ENCODE measurements around the gene HHIPL2.

Gene HHIPL2

DNA sequence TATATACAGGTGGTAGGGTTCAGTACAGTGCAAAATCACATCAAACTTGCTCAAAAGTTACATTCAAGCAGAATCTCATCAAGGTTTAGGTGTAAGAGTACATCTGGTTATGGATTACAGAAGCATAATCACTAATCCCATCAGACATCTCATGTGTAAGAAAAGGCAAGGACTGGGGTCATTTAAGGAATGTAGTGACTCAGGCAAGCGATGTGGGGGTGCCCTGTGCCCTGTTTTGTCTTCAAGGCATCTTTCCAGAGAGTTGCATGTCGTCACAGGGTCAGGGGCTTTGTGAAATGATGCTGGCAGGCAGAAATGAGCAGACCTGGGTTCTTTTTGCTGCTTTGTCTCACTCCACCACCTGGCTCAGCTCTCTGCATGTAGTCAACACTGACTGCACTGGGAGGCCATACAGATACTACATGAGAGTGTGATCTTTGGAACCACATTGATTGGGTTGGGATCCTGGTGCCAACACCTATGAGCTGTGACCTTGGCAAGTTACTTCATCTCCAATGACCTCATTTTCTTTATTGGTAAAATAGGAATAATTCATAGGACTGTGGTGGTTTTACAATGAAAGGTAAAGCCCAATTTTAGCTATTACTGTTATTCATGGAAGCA, 8.2 kb upstream of the HHIPL2 start:
- TF ChIP-seq GATA3 (IDR thresholded peaks at IDR 0.05; ENCODE audit: low read depth, low read length) (no peak), GATA2 (IDR thresholded peaks at IDR 0.05; ENCODE audit: low read depth, low read length) (no peak)

DNA sequence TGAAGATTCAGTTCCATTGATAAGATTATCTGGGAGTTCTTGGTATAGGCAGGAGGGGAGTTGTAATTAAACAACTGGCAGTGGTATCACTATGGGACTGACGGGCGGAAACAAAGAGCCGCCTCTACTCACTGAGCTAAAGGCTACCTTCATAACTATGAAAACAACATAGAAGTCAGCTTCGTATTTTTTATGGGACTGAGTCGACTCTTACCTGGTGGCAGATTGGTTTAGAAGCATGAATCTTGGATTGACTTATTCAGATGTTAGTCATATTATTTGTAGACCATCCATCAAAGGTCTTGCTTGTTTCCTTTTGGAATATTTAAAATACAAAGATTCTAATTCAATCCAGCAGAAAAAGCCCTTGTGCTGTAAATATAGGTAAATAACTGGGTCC, 6.3 kb upstream of the HHIPL2 start:
- no peak for TF ChIP-seq GATA3 (IDR thresholded peaks at IDR 0.05; ENCODE audit: low read depth, low read length)
- TF ChIP-seq GATA2 (IDR thresholded peaks at IDR 0.05; ENCODE audit: low read depth, low read length) = no peak

DNA sequence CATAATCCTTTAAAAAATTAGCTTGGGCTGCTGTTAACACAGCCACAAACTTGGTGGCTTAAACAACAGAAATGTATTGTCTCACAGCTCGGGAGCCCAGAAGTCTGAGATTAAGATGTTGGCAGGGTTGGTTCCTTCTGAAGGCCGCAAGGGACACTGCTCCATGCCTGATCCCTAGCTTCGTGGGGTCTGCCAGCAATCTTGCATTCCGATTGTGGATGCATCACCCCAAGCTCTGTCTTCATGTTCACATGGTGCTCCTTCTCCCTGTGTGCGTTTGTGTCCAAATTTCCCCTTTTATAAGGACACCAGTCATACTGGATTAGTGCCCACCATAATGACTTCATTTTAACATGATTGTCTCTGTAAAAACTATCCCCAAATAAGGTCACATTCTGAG, 5.0 kb upstream of the HHIPL2 start:
- TF ChIP-seq GATA2 (IDR thresholded peaks at IDR 0.05; ENCODE audit: low read depth, low read length) (no peak), GATA3 (IDR thresholded peaks at IDR 0.05; ENCODE audit: low read depth, low read length) (no peak)

DNA sequence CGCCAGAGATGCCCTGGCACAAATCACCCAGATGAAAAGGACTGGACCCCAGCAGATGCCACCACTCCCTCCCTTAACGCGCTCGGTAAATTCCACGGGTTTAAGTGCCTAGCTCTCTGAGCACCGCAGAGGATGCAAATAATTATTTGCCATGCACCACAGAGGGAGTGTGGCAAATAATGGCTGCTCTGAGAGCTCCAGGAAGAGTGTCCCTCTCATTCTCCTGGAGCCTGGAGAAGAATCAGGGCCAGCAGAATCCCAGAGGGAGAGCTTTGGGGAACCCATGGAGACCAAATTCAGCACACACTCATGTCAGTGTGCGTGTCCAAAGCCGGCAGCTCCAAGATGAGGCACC, 667 bp downstream of the HHIPL2 start:
- TF ChIP-seq GATA2 (IDR thresholded peaks at IDR 0.05; ENCODE audit: low read depth, low read length) (no peak), GATA3 (IDR thresholded peaks at IDR 0.05; ENCODE audit: low read depth, low read length) (no peak)

DNA sequence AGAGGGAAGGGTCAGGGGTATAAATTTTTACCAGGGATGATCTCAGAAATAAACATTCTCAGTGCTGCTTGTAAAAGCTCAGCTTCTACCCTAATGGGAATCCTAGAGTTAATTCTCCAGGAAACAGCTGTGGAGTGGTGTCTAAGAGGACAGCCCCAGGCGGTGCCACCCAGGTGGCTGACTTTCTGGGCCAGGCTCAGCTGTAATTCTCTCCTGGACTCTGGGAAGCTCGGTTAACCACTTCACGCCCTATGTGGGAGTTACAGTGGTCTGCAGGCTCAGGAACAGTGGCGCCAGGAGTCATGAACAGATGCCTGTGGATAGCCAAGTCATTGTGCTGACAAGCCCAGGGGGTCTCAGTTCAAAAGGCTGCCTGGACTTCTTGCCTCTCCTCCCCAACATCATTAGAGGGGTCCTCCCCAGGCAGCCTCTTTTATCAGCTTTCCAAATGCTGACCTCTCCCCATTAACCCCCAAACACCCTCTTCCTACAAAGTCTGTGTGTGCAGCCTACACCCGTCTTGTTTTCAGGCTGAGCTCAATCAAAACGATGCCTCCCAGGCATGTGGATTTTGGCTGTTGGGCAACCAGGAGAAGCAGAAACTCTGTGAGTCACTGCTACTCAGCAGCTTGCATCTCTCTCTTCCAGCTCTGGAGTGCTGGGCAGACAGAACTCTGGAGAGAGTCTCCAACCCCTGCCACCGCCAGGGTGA, 1.2 kb downstream of the HHIPL2 start:
- no peak for TF ChIP-seq GATA2 (IDR thresholded peaks at IDR 0.05; ENCODE audit: low read depth, low read length)
- TF ChIP-seq GATA3 (IDR thresholded peaks at IDR 0.05; ENCODE audit: low read depth, low read length) = no peak

DNA sequence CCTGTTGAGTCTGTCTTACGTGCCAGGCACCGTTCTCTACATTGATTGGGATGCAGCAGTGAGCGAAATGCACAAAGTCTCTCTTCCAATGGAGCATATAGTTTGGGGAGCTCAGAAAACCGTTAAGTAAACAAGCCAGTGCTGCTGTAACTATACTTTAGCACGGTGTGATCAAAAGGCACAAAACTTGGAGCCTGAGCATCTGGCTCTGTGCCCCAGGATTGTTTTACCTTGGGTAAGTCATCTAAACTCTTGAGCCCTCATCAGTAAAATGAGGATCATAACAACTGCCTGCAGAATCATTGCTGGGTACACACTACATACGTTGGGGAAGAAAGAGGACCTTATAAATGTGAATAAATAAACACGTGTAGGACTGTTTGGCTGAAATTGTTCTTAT, 1.8 kb downstream of the HHIPL2 start:
- TF ChIP-seq GATA2 (IDR thresholded peaks at IDR 0.05; ENCODE audit: low read depth, low read length) (no peak), GATA3 (IDR thresholded peaks at IDR 0.05; ENCODE audit: low read depth, low read length) (no peak)

DNA sequence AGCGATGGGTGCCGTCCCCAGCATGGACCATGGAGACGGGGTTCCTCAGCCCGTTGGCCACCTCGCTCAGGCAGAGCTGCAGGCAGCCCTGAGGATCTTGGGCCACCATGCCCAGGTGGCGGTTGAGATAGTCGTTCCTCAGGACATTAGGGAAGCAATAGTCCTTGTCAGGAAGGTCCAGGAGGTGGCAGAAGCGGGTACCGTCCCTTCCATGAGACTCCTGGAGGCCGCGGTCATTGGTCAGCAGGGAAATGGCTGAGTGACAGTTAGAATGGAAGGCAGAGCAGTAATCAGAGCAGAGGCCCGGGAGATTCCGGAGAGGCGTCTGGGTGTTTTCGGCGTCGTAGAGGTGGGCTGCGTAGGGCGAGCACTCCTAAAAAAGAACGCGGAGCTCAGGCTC, 4.1 kb downstream of the HHIPL2 start:
- TF ChIP-seq GATA3 (IDR thresholded peaks at IDR 0.05; ENCODE audit: low read depth, low read length) (no peak), GATA2 (IDR thresholded peaks at IDR 0.05; ENCODE audit: low read depth, low read length) (no peak)

DNA sequence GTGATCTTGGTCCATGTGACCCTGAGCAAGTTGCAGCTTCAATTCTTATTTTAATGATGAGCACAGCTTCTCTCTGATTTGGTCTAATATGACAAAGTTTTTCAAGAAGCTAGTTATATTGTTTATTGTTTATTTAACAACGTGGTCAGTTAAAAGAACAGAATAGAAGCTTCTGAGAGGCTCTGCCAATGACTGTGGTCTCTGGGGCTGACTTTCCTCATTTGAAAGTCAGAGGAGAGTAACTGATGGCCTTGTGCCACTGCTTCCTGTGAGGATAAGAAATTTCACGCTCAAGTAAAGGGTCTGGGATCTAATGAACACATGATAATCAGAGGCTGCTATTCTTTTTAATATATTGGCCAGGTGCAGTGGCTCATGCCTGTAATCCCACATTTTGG, 7.3 kb downstream of the HHIPL2 start:
- TF ChIP-seq GATA2 (IDR thresholded peaks at IDR 0.05; ENCODE audit: low read depth, low read length) = no peak
- TF ChIP-seq GATA3 (IDR thresholded peaks at IDR 0.05; ENCODE audit: low read depth, low read length) = no peak

DNA sequence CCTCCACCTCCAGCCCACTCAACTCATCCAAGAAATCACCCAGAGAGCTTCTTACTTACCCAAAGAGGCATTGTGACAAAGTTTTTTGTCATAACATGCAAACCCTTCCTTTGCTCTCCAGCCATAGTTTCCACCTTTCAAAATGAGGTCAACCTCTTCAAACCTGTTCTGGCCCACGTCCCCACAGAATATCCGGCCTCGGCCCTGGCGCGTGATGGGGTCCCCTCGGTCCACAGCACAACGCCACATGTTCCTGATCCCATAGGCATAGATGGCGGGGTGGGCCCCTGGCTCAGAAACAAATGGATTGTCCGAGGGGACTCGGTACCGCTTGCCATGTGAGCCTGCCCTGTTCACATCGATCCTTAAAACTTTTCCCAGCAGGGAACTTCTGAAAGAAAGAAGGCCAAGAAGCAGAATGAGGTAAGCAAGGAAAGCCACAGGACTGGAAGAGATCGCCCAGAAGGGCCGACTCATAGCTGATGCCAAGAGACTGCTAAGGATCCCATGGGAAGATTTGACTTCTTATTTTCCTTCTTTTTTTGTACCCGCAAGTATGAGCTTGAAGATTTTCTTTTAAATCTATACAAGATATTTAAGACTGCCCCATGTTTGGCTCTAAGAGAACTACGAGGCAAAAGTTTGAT, 7.8 kb downstream of the HHIPL2 start:
- TF ChIP-seq GATA3 (IDR thresholded peaks at IDR 0.05; ENCODE audit: low read depth, low read length) (no peak), GATA2 (IDR thresholded peaks at IDR 0.05; ENCODE audit: low read depth, low read length) (no peak)

DNA sequence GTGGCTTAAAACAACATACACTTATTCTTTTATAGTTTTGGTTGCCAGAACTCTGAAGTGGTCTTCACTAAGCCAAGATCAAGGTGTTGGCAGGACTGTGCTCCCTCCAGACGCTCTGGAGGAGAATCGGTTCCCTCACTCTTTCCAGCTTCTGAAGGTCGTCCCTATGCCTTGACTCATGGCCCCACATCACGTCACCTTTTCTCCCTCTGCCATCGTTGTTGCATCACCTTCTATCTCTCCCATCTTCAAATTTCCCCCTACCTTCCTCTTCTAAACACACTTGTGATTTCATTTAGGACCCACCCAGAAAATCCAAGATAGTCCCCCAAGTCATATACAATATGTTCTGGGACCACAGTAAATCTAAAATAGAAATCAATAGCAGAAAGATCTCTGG, 12.4 kb downstream of the HHIPL2 start:
- TF ChIP-seq GATA2 (IDR thresholded peaks at IDR 0.05; ENCODE audit: low read depth, low read length) = no peak
- no peak for TF ChIP-seq GATA3 (IDR thresholded peaks at IDR 0.05; ENCODE audit: low read depth, low read length)

DNA sequence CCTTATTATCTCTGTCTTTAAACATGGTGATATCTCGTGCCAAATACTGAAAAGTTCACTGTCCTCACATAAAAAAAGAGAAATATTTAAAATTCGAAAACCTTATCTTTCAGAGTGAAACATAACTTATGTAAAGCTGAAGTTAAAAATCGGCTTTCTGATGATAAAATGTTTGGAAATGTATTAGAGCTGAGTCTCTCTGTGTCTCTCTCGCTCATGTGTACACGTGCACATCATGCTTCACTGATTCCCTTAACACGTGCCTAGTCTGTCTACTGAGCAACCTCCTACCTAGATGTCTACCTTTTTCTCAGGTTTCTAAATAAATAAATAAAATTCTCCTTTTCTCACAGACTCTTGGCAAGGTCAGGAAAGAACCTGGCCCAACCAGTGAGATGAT, 17.1 kb downstream of the HHIPL2 start:
- TF ChIP-seq GATA3 (IDR thresholded peaks at IDR 0.05; ENCODE audit: low read depth, low read length) (no peak), GATA2 (IDR thresholded peaks at IDR 0.05; ENCODE audit: low read depth, low read length) (no peak)

DNA sequence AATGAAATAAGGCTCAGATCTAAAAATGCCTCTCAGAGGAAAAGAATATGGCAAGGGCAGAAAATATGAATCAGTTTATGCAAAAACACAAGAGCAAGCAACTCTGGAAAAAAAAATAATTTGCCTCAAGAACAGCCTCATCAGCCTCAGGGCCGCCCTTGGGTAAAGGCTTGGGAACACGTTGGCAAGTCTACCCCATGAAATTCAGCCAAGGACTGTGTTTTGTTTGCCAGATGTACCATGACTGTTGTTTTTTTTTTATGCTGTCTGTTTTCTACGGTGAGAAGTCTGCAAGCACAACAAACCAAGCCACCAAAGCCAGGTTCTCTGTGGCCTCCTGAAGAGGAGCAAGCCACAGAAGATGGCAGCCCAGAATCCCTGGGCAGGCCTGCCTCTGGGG, 18.0 kb downstream of the HHIPL2 start:
- TF ChIP-seq GATA3 (IDR thresholded peaks at IDR 0.05; ENCODE audit: low read depth, low read length) = no peak
- no peak for TF ChIP-seq GATA2 (IDR thresholded peaks at IDR 0.05; ENCODE audit: low read depth, low read length)

DNA sequence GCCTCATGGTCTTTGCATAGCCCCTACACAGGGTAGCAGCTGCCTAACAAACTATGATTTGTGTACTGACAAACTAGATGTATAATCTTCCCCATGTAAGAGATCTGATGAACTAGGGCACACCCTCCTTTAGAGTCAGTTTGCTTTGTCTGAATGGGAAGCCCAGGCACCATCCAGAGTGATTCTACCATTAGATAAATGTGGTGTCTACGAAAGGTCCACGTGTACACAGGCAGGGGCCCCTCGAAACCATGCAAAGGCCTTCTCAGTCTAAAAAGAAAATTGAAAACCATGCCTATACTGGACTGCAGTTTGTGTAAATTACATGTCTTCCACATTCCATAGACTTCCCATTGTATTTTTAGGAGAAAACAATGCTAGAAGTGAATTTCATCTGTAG, 18.7 kb downstream of the HHIPL2 start:
- TF ChIP-seq GATA2 (IDR thresholded peaks at IDR 0.05; ENCODE audit: low read depth, low read length) (no peak), GATA3 (IDR thresholded peaks at IDR 0.05; ENCODE audit: low read depth, low read length) (no peak)

DNA sequence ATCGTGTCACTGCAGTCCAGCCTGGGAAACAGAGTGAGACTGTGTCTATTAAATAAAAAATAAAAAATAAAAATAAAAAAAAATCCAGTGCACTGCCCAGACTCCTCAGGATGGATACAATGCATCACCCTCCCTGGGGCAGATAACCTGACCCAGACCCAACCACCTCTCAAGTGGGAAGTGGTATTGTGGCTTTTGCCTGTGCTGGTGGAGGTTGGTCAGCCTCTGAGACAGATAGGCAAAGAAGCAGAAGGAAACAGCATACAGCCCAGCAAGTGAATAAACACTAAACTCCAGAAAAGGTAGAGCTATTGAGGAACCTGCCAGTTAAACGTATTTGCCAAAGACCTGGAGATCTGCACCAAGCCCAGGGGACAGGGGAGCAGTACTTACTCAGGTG, 22.0 kb downstream of the HHIPL2 start:
- no peak for TF ChIP-seq GATA3 (IDR thresholded peaks at IDR 0.05; ENCODE audit: low read depth, low read length)
- TF ChIP-seq GATA2 (IDR thresholded peaks at IDR 0.05; ENCODE audit: low read depth, low read length) = no peak

DNA sequence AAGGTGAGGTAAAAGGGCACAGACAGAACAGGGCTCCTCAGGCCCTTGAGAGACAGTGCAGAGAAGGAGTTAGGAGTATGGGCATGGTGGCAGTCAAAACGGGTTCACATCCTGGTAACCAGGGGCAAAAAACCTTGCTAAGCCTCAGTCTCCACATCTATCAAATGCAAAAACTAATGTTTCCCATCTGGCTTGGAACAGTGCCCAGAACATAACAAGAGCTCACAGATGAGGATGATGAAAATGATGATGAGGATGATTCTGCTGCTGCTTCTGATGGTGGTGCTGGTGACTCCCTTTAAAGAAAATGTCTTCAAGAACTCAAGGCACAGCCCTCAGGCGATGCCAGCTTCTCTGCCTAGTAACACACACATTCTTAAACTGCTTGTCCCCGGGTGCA, 24.1 kb downstream of the HHIPL2 start:
- TF ChIP-seq GATA2 (IDR thresholded peaks at IDR 0.05; ENCODE audit: low read depth, low read length) = no peak
- TF ChIP-seq GATA3 (IDR thresholded peaks at IDR 0.05; ENCODE audit: low read depth, low read length) = no peak
